H9 (cell line): Measurements from ENCODE around the gene MEIS3. TPM values are rescaled to one million over a fixed set of nuclear protein-coding genes. Genes with fewer than 3 reads are reported as not detected.

Source experiments
- DNase-seq: peaks from one replicate; pipeline ENCODE4 v3.0.0-alpha.2; 2017
- H2AFZ ChIP-seq: one replicate; pipeline ENCODE4 v1.6.1; 2013; ENCODE audit warnings: mild to moderate bottlenecking, low read length, control low read depth, moderate library complexity
- H2AK5ac ChIP-seq: 2 replicates; pipeline ENCODE4 v1.6.1; 2013; ENCODE audit warnings: low read length, control low read depth, mixed read lengths; ENCODE audit not compliant: insufficient read length
- H2BK120ac ChIP-seq: one replicate; pipeline ENCODE4 v1.6.1; 2013; ENCODE audit warnings: low read depth, mild to moderate bottlenecking, low read length, control low read depth, inconsistent platforms; ENCODE audit not compliant: poor library complexity, severe bottlenecking
- H2BK12ac ChIP-seq: 2 replicates; pipeline ENCODE4 v1.6.1; 2013; ENCODE audit warnings: low read length, control low read depth, mixed read lengths, low read depth; ENCODE audit not compliant: insufficient read length
- H2BK15ac ChIP-seq: 2 replicates; pipeline ENCODE4 v1.6.1; 2013; ENCODE audit warnings: low read depth, low read length, control low read depth
- H2BK20ac ChIP-seq: one replicate; pipeline ENCODE4 v1.6.1; 2013; ENCODE audit warnings: low read depth, mild to moderate bottlenecking, low read length, control low read depth, inconsistent platforms; ENCODE audit not compliant: poor library complexity, severe bottlenecking
- H2BK5ac ChIP-seq: 2 replicates; pipeline ENCODE4 v1.6.1; 2013; ENCODE audit warnings: low read length, control low read depth, mixed read lengths; ENCODE audit not compliant: insufficient read length
- H3K14ac ChIP-seq: 2 replicates; pipeline ENCODE4 v1.6.1; 2013; ENCODE audit warnings: low read length, control low read depth; ENCODE audit not compliant: insufficient read depth
- H3K18ac ChIP-seq: 2 replicates; pipeline ENCODE4 v1.6.1; 2013; ENCODE audit warnings: low read depth, mild to moderate bottlenecking, mixed read lengths, low read length, control low read depth; ENCODE audit not compliant: insufficient read length
- H3K23ac ChIP-seq: 2 replicates; pipeline ENCODE4 v1.6.1; 2013; ENCODE audit warnings: low read length, control low read depth, mixed read lengths, low read depth; ENCODE audit not compliant: insufficient read length
- H3K23me2 ChIP-seq: 2 replicates; pipeline ENCODE4 v1.6.1; 2013; ENCODE audit warnings: low read depth, mild to moderate bottlenecking, mixed read lengths, low read length, control low read depth; ENCODE audit not compliant: insufficient read length, poor library complexity, severe bottlenecking
- H3K27ac ChIP-seq: 2 replicates; pipeline ENCODE4 v1.5.1; 2013; ENCODE audit warnings: low read length, control low read depth, mixed read lengths, low read depth; ENCODE audit not compliant: insufficient read length
- H3K27me3 ChIP-seq: 2 replicates; pipeline ENCODE4 v1.6.1; 2013; ENCODE audit warnings: low read length, control low read depth, inconsistent platforms; ENCODE audit not compliant: insufficient read depth
- H3K4ac ChIP-seq: 2 replicates; pipeline ENCODE4 v1.6.1; 2013; ENCODE audit warnings: low read depth, mild to moderate bottlenecking, control low read depth, inconsistent platforms, low read length, moderate library complexity
- H3K4me1 ChIP-seq: 2 replicates; pipeline ENCODE4 v1.6.1; 2013; ENCODE audit warnings: low read length, control low read depth, inconsistent platforms; ENCODE audit not compliant: insufficient read depth
- H3K4me2 ChIP-seq: 2 replicates; pipeline ENCODE4 v1.6.1; 2013; ENCODE audit warnings: low read length, control low read depth, mixed read lengths; ENCODE audit not compliant: insufficient read length, insufficient read depth
- H3K56ac ChIP-seq: 2 replicates; pipeline ENCODE4 v1.6.1; 2013; ENCODE audit warnings: low read depth, mild to moderate bottlenecking, mixed read lengths, low read length, control low read depth; ENCODE audit not compliant: insufficient read length
- H3K79me1 ChIP-seq: 2 replicates; pipeline ENCODE4 v1.6.1; 2013; ENCODE audit warnings: low read depth, mild to moderate bottlenecking, moderate library complexity, low read length, control low read depth, inconsistent platforms; ENCODE audit not compliant: insufficient read depth, poor library complexity, severe bottlenecking
- H3K79me2 ChIP-seq: 2 replicates; pipeline ENCODE4 v1.6.1; 2013; ENCODE audit warnings: low read length, control low read depth, inconsistent platforms; ENCODE audit not compliant: insufficient read depth
- H3K9ac ChIP-seq: 2 replicates; pipeline ENCODE4 v1.6.1; 2013; ENCODE audit warnings: low read length, control low read depth, mixed read lengths; ENCODE audit not compliant: insufficient read length; ENCODE audit errors: extremely low read depth
- H3K9me3 ChIP-seq: one replicate; pipeline ENCODE4 v1.6.1; 2013; ENCODE audit warnings: low read depth, low read length, inconsistent platforms; ENCODE audit not compliant: control insufficient read depth
- H3T11ph ChIP-seq: one replicate; pipeline ENCODE4 v1.6.1; 2013; ENCODE audit warnings: mild to moderate bottlenecking, low read length, control low read depth, inconsistent platforms
- H4K20me1 ChIP-seq: one replicate; pipeline ENCODE4 v1.6.1; 2013; ENCODE audit not compliant: control insufficient read depth, insufficient read length, insufficient read depth
- H4K5ac ChIP-seq: 2 replicates; pipeline ENCODE4 v1.6.1; 2013; ENCODE audit warnings: low read depth, mild to moderate bottlenecking, mixed read lengths, low read length, control low read depth; ENCODE audit not compliant: insufficient read length
- H4K8ac ChIP-seq: replicated peaks from 2 replicates; pipeline ENCODE4 v1.6.1; 2013; ENCODE audit warnings: low read length, control low read depth, mixed read lengths, low read depth; ENCODE audit not compliant: insufficient read length
- H4K91ac ChIP-seq: 2 replicates; pipeline ENCODE4 v1.6.1; 2013; ENCODE audit warnings: low read depth, mild to moderate bottlenecking, moderate library complexity, mixed read lengths, low read length, control low read depth; ENCODE audit not compliant: insufficient read length
- H3K27ac Mint-ChIP-seq, 3 experiments: 2 replicates in 2 of 3; 3 replicates in 1 of 3; pipeline ENCODE4 v1.8.0; 2020 to 2021; ENCODE audit warnings: mixed read lengths in 3 of 3, mild to moderate bottlenecking in 1 of 3, moderate library complexity in 1 of 3
- H3K27me3 Mint-ChIP-seq: 2 replicates; pipeline ENCODE4 v1.8.0; 2021; ENCODE audit warnings: low read depth, mild to moderate bottlenecking, moderate library complexity, mixed read lengths
- H3K36me3 Mint-ChIP-seq, 3 experiments: 2 replicates in 2 of 3; 3 replicates in 1 of 3; pipeline ENCODE4 v1.8.0; 2020 to 2021; ENCODE audit warnings: low read depth in 3 of 3, mixed read lengths in 3 of 3; ENCODE audit not compliant: insufficient read depth in 1 of 3
- H3K4me1 Mint-ChIP-seq, 2 experiments: 2 replicates each; pipeline ENCODE4 v1.8.0; 2020; ENCODE audit warnings: mixed read lengths in 2 of 2
- H3K4me3 Mint-ChIP-seq, 2 experiments: 2 replicates in 1 of 2; 3 replicates in 1 of 2; pipeline ENCODE4 v1.8.0; 2020 to 2021; ENCODE audit warnings: mild to moderate bottlenecking in 2 of 2, mixed read lengths in 2 of 2, moderate library complexity in 1 of 2
- H3K9me3 Mint-ChIP-seq, 2 experiments: 2 replicates in 1 of 2; 3 replicates in 1 of 2; pipeline ENCODE4 v1.8.0; 2020; ENCODE audit warnings: mild to moderate bottlenecking in 2 of 2, mixed read lengths in 2 of 2, moderate library complexity in 1 of 2
- CTCF ChIP-seq: fragments of 200-600 bp; sonication (generic); conservative IDR thresholded peaks from 3 replicates; pipeline ENCODE4 v1.8.0; 2021; ENCODE audit warnings: antibody characterized with exemption, mild to moderate bottlenecking
- WGBS: extraction: QIAGEN DNeasy Blood & Tissue Kit; methylation state at CpG from one replicate; pipeline ENCODE4 v1.1.7; 2013; ENCODE audit warnings: missing lambda C conversion rate, low lambda C conversion rate, mixed read lengths; ENCODE audit not compliant: insufficient read length; ENCODE audit errors: extremely low coverage; 5-methylcytosine and 5-hydroxymethylcytosine counted together
- total RNA-seq: library from RNA; stranded (reverse); gene quantifications from 2 replicates; pipeline ENCODE4 v1.2.1, GENCODE V29; 2021

MEIS3 gene
- total RNA-seq, 1 experiment from 2014 or later: 44.0 TPM

GRCh38 chr19:47432091-47432490 lies 12.8 kb upstream of the MEIS3 start:
- no peak overlapping the region for H2BK120ac ChIP-seq
- no peaks in the 10 kb centered on the region for H3K9me3 ChIP-seq
- Mint-ChIP-seq H3K4me1 (peaks cover 6 to 16% of the 10 kb centered on the region in 2 experiments), H3K27ac (peak overlapping the region in 1 of 3 experiments; percentile 84; a peak in 1 of 7 replicates), H3K27me3 (peaks cover 21% of the 10 kb centered on the region), H3K4me3 (no peak overlapping the region), H3K9me3 (no peaks in the 10 kb centered on the region; a peak in 1 of 5 replicates), H3K36me3 (no peaks in the 10 kb centered on the region; a peak in 1 of 7 replicates)
- H3K9ac ChIP-seq: no peak overlapping the region
- no peak overlapping the region for H4K91ac ChIP-seq
- no peak overlapping the region for H2BK15ac ChIP-seq
- H4K20me1 ChIP-seq: no peaks in the 10 kb centered on the region
- WGBS: no CpG with 5 or more reads among the region's 18 CpGs
- no peak overlapping the region for H2AK5ac ChIP-seq
- peaks cover 22% of the 10 kb centered on the region for H3K23me2 ChIP-seq
- H3K56ac ChIP-seq: no peak overlapping the region
- H4K5ac ChIP-seq: no peak overlapping the region
- no peaks in the 10 kb centered on the region for H3K27me3 ChIP-seq
- no peak overlapping the region for H3K14ac ChIP-seq
- H2BK5ac ChIP-seq: no peak overlapping the region
- no peak overlapping the region for H2BK20ac ChIP-seq
- no peaks in the 10 kb centered on the region for H3K79me2 ChIP-seq
- no peak overlapping the region for H3K4me2 ChIP-seq
- no peak overlapping the region for H3K18ac ChIP-seq
- H3K23ac ChIP-seq: no peak overlapping the region
- H3K4me1 ChIP-seq: no peaks in the 10 kb centered on the region
- no peak overlapping the region for H4K8ac ChIP-seq
- no peak overlapping the region for H3T11ph ChIP-seq
- no peaks in the 10 kb centered on the region for H3K79me1 ChIP-seq
- no peak overlapping the region for H2AFZ ChIP-seq
- H2BK12ac ChIP-seq: no peak overlapping the region
- no peak for TF ChIP-seq CTCF
- DNase-seq: no peak
- H3K4ac ChIP-seq: no peak overlapping the region
- H3K27ac ChIP-seq: no peak overlapping the region
